Measurements from ENCODE around the gene TRABD2B.
"Not testable (repeated sequence)": the region's sequence is repeated elsewhere in the genome, so short reads cannot be mapped to it uniquely, and the experiment has no call there.

TRABD2B gene

GRCh38 chr1:47965816-47966215, 31.4 kb downstream of the TRABD2B start:
- no peak for DNase-seq

GRCh38 chr1:47964636-47965035, 32.5 kb downstream of the TRABD2B start:
- no peak for DNase-seq

DNA sequence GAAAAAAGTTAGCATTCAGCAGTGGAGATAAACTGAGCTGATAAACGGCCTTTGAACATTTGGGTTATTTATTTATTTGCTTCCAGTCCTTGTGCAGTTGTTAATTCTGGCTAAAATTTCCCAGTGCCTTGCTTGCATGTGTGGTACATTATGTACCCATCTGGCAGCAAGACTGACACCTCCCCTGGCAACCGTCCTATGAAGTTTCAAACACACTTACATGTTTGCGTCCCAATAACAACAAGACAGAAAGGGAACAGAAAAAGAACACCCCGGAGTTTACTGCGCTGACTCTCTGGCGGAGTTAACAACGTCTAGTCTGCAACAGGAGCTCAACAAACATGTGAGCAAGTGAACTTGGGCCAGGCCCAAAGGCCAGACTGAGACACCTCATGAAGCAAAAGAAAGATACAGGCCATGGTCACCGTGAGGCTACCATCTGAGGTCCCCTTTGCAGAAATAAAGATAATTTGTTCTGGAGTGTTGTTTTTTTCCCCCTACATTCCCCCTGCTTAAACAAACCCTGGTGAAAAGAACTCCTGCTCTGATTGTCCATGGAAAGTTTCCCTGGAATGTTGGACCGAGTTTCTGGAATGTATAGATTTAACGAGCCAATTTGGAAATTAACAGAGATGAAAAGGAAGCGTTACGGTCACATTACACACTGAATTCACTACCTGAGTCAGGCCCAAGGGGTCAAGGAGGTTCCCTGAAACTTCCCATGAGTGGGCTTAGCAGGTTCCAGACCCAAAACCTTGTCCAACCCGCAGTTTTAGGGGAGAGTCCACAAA, 33.4 kb downstream of the TRABD2B start:
- no peak for DNase-seq

DNA sequence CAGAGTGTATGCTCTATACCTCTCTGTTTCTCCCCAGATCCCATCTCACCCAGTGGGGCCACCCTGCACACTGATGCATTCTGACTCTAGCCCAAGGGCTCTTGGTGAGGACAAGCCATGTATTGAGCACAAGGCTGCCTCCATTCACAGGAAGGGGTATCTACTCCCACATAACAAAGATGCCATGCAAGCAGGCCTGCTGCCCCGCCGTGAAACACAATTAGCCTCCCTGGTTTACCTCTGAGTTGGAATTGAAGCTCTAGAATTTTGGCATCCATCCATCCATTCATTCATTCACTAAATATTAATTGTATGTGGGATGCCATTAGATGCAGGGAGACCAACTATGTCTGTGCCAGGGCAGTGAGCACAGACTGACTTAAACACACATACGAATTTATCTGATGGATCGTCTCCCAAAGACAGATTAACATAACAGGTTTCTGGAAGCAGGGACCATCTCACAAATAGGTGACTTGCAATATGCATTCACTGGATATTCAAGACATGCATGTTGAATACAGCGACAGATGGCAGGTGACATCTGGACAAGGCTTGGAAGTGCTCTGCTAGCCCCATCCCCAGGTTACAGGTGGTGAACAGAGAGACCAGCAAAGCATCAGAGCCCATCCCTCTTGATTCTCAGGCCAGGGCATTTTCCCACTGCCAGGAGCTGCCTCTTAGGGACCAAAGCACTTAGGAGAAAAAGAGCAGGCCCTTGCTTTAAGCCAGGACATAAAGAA, 34.3 kb downstream of the TRABD2B start:
- no peak for DNase-seq

- DNase-seq, result not testable (repeated sequence)
These were observed 35.4 kb downstream of the TRABD2B start for GRCh38 chr1:47961835-47962234.

DNA sequence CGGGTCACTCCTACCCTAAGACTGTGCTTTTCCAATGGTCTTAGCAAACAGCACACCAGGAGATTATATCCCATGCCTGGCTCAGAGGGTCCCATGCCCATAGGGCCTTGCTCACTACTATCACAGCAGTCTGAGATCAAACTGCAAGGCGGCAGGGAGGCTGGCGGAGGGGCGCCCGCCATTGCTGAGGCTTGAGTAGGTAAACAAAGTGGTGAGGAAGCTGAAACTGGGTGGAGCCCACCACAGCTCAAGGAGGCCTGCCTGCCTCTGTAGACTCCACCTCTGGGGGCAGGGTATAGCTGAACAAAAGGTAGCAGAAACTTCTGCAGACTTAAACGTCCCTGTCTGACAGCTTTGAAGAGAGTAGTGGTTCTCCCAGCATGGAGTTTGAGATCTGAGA, 40.7 kb downstream of the TRABD2B start:
- not testable (repeated sequence) for DNase-seq

DNA sequence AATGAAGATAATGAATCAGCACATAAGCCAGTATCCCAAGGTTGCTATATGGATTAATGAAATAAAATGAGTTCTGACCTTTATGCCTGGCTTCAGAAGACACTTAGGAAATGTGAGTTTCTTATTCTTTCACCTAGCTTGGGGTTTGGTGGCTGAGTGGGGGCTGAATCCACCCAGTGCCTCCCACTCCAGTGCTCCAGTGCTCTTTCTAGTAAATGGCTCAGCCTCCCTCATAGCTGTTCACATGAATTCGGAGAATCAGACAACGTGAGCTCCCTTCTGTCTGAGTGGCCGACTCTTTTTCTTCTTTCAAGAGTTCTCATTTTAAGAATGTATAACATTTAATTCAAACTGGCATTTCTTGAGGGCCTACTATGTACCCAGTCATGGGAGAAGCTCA, 43.5 kb downstream of the TRABD2B start:
- DNase-seq, result no peak

- DNase-seq, result no peak
These were observed 45.5 kb downstream of the TRABD2B start for GRCh38 chr1:47951545-47952235.

- no peak for DNase-seq
These were observed 46.2 kb downstream of the TRABD2B start for GRCh38 chr1:47951026-47951425.

- no peak for DNase-seq
These were observed 46.7 kb downstream of the TRABD2B start for GRCh38 chr1:47950471-47950870.

DNA sequence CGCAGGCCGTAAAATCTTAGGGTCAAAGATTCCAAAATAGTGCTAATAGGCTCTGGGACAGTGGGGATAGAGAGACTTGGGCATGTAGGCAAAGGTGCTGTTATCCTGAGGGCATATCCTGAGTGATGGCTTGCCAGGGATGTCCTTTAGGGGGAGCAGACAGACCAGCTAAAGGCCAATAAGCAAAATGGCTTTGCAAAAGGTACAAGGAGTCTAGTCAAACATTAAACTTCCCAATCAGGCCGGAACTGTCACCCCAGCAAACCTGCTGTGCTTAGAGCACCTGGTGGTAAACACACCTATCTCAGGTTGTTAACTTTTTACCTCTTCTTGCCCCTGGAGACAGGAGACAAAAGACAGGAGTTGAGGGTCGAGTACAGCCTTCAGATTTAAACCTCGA, 49.1 kb downstream of the TRABD2B start:
- no peak for DNase-seq

DNA sequence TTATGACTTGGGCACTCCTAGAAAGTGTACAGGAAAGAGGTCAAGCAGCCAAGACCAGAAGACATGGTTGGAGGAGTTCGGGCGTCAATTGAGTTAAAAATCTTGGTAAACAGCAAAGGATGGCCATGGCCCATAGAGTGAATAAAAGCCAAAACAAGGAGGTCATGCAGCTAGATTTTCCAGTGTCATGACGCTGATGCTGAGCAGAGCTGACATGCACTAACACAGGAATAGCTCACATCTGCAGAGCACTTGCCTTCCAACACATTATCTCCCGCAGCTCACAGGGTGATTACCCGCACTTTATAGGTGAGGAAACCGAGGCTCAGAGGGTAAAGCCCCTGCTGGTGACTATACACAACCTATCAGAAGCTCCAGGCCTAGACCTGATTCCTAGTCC, 49.7 kb downstream of the TRABD2B start:
- DNase-seq, result no peak

- DNase-seq, result no peak
These were observed 52.6 kb downstream of the TRABD2B start for GRCh38 chr1:47944561-47944960.

GRCh38 chr1:47942240-47942629, 55.0 kb downstream of the TRABD2B start:
- no peak for DNase-seq

DNA sequence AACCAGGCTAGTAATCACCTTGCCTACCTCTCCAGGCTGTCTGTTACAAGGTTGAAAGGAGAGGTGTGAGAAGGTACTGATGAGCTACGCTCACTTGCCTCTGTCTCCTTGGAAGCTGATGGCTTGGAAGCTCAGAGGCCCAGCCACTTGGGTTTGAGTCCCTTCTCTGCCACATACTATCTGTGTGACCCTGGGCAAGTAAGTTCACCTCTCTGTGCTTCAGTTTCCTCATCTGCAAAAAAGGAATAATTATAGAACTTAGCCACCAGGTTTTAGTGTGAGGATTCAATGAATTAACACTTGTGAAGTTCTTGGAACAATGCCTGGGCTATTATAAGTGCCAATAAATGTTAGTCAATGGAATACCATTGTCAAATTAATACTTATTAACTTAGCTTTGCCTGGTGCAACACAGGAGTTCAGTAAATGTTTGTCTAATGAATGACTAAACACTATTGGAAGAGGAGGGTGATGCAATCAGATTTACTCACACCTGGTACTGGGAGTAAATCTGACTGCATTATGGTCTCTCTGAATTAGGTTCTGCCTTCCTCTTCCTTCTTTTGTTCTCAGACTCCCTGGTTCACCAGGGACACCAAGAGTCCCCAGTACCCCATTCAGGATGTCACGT, 55.5 kb downstream of the TRABD2B start:
- no peak for DNase-seq

- no peak for DNase-seq
These were observed 56.4 kb downstream of the TRABD2B start for GRCh38 chr1:47940779-47941178.

DNA sequence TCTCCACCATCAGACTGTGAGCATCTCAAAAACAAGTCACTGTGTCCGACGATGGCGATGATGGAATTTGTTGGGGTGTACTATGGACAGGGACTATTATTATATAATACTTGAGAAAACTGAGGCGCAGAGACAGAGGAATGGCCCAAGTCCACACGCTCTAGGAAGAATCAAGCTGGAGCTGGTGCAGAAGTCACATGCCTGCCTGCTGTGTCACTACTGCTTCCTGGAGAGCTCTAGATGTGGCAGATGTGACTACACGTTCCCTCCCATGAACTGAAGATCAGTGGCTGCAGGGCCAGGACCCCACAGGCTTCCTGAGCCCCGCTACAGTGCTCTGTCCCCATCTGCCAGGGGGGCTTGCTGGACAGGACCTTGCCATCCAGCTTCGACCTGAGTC, 56.9 kb downstream of the TRABD2B start:
- DNase-seq, result no peak

DNA sequence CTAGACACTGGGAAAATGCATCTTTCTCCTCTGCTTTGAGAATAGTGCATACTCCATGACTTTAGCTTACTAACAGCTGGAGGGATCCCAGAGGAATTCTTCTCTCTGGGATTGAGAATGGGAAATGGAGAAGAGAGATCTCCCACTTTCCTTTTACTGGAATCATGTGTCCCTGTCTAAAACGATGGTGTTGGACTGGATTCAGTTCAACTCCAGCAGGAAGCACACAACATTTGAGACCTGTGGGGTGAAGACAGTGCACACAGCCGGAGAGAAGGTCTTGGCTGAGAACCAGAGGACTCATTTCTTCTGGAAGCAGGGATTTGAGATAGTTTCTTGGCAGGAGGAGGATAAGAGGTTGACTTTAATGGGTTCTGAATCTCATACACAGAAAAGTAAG, 58.7 kb downstream of the TRABD2B start:
- no peak for DNase-seq

DNA sequence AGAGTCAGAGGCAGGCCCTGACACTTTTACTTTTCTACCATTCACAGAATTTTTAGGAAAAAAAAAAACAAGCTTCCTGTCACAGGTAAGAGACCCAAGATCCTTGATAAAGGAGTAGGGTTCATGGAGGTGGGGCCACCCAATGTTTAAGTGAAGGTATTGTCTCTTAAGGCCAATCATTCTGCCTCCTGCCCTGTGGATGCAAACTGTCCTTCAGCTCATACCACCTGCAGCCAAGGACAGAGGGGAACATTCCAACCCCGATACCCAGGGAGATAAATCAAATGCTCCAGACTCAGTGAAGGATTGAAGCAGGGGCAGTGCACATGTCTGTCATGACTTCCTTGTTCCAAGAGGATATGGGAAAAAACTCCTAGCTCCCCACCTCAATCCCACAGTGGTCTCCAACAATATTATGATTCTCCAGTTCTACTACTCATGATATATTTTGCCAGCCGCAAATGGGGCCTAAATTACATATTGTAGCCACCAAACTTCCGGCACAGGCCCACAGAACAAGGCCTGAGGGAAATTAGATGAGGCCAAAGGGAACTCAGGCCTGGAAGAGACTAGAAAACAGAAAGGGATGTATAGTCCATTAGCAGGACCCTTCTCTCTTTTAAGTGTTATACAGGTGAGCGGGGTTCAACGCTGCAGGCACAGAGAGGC, 59.5 kb downstream of the TRABD2B start:
- no peak for DNase-seq

- no peak for DNase-seq
These were observed 60.2 kb downstream of the TRABD2B start for GRCh38 chr1:47936916-47937551.

- DNase-seq, result no peak
These were observed 61.3 kb downstream of the TRABD2B start for GRCh38 chr1:47935856-47936255.

GRCh38 chr1:47935163-47935562, 62.0 kb downstream of the TRABD2B start:
- no peak for DNase-seq

Measured in activated CD4-positive, alpha-beta T cell treated with anti-CD3 and anti-CD28 coated beads for 4 hours (primary cell).